HG02623 (cell line): ENCODE data around the gene TCTA.

ENCODE experiments used
- ATAC-seq: cut with Tn5 transposase; IDR thresholded peaks from one replicate; pipeline ENCODE4 v1.9.1; 2021; ENCODE audit warnings: moderate library complexity; ENCODE audit not compliant: unreplicated experiment

TCTA gene

GRCh38 chr3:49456466-49456865, 44.2 kb downstream of the TCTA start:
- no peak for ATAC-seq

DNA sequence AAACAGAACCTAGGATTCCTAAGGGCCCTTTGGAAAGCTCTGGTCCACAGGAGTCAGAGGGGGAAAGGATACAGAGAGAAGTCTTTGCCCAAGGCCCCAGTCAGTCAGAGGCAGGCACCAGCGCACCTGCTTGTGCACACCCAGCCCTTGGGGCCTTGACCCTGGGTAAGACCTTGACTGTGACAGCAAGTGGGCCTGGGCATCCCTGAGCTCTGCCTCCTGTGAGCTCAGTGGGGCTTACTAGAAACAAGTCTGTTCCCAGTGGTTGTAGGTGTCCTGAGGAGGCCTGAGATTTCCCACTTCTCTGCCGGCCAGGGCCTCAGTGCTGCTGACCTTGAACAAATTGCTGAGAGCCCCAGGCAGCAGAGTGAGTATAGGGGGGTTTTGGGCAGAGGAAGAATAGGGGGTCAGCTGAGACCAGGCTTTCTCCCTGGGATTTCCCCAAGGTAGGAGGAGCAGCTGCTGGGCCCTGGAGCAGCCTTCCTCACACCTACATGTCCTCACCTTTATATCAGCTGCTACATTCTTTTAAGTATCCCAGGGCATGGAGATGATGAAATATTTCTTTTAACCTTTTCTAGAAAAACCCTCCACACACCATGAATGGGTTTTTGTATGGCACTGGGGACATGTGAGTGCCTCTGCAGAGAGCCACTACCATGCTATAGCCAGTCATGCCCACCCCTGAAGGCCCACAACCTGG, 48.1 kb downstream of the TCTA start:
- ATAC-seq, result no peak

- no peak for ATAC-seq
These were observed 48.7 kb downstream of the TCTA start for GRCh38 chr3:49460956-49461355.

- no peak for ATAC-seq
These were observed 49.4 kb downstream of the TCTA start for GRCh38 chr3:49461443-49462171.

GRCh38 chr3:49462222-49462621, 50.0 kb downstream of the TCTA start:
- no peak for ATAC-seq

- ATAC-seq, result no peak
These were observed 53.2 kb downstream of the TCTA start for GRCh38 chr3:49465270-49466034.
